HG02798 (cell line): ENCODE measurements around the gene CARNS1.
A peak's percentile ranks its signal among the peaks of the same experiment; 100 is the strongest.
"Not testable (repeated sequence)": the region's sequence is repeated elsewhere in the genome, so short reads cannot be mapped to it uniquely, and the experiment has no call there.

Source experiments
- ATAC-seq: cut with Tn5 transposase; IDR thresholded peaks from one replicate; pipeline ENCODE4 v1.9.1; 2021; ENCODE audit warnings: mild to moderate bottlenecking; ENCODE audit not compliant: unreplicated experiment, poor library complexity

Gene CARNS1

DNA sequence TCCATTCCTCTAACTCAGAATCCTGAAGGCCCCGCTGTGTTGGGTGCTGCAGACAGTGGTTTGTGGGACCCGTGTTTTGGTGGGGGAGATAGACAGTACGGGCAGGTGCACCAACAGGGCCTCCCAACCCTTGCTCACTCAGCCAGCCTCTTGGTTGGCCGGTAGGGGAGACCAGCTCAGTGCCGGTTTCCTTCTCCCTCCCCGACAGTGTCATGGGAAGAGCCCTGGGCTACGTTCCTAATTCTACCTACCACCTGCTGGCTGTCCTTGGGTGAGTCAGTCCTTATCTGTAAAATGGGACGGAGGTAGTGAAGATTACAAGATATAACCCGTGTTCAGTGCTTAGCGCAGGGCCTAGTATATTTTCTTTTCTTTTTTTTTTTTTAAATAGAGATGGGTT, 47.7 kb downstream of the CARNS1 start:
- ATAC-seq: no peak

DNA sequence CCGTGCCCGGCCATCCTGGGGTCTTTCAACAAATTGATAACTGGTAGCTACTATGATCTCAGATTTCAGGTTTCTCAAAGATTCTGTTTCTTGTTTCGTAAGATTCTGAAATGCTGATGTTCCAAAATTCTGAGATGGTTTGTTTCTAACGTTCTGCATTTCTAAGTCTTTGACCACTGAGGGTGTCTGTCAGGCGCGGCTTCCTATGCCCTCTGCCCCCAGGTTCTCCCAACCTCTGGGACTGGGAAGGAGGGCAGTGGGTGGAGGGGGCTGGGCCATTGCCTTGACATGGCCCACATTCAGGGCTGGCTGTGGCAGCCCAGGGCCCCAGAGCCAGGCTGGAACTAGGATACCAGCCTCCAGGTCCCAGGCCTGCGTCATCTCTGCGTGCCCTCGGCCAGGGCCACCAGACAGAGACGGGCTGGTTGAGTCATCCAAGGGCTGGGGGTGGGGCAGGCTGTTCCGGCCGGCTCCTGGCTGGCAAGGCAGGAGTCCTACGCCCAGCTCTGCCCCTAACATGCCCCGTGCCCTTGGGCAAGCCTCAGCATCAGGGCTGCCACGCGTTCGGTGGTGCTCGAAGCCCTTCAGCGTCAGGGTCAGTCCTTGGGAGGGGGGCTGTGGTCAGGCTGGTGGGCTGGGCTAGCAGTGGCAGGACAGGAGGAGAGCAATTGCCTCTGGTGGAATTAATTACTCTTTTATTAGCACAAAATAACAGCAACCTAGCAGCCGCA, 48.4 kb downstream of the CARNS1 start:
- ATAC-seq: no peak

DNA sequence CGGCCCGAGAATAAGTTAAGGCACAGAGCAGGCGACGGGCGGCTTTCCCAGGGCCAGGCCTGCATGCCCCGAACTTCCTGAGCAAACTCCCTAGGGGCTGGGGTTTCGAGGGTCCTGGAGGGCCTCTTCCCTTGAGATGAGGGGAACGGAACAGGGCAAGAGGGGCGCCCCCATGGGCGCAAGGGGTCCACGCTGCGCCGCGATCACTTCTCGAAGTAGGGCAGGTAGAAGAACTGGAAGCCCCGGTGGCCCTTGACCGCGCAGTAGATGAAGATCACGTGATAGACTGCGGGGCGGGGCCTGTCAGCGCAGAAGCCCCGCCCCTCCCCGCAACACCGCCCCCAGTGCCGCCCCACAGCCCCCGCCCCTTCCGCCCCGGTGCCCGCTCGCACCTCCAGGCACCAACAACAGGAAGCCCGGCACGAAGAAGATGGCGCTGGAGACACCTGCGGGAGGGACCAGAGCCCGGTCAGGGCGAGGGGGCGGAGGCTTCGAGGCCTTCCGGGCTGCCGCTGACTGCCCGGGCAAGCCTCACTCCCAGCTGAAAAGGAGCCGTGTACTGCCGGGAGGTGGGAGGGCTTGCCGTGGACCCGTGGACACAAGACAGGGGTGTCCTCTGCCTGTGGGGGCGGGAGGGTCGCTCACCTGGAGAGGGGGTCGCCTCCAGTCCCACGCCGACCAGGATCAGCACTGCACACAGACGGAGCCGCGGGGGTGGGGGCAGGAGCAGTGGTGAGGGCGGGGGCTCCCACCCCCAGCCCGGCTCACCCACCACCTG, 49.1 kb downstream of the CARNS1 start:
- peak; percentile 62 for ATAC-seq

DNA sequence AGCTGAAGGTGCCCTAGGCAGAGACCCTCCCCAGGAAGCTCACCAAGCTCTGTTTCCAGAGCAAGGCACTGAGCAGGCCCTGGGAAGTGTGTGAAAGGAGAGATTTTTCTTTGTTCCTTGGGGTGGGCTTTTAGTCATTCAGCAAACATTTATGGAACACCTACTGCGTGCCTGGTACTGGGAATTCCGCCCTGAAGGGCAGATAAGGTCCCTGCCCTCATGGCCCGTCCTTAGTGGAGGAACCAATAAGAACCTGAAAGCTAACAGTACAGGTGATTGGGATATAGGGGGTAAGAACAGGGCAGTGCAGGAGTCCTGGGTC, 49.7 kb downstream of the CARNS1 start:
- ATAC-seq: no peak

DNA sequence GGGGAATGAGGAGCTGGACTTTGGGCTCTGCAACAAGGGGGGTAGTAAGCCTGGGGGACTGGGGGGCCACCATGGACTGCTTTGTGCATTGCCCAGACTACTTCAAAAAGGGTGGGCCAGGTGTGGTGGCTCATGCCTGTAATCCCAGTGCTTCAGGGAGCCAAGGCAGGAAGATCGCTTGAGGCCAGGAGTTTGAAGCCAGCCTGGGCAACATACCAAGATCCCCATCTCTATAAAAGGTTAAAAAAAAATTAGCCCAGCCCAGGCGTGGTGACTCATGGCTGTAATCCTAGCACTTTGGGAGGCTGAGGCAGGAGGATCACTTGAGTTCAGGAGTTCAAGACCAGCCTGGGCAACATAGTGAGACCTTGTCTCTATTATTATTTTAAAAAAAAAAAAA, 50.1 kb downstream of the CARNS1 start:
- ATAC-seq: not testable (repeated sequence)

DNA sequence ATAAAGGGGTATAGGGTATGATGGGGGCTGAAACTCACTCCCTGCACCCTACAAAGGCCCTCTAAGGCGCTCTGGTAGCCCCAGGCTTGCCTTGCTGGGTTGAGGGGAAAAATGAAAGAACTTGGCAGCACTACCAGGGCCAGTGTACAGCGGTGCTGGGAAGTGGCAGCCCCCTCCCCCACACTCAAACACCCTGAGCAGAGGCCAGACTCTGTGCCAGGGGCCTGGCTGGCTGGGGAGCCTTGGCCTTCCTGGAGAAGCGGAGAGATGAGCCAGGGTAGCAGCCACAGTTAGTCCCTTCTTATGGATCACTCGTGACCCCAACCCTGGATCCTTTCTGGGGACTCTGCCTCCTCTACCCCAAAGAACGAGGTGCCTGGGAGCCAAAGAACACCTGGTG, 50.9 kb downstream of the CARNS1 start:
- ATAC-seq: no peak

DNA sequence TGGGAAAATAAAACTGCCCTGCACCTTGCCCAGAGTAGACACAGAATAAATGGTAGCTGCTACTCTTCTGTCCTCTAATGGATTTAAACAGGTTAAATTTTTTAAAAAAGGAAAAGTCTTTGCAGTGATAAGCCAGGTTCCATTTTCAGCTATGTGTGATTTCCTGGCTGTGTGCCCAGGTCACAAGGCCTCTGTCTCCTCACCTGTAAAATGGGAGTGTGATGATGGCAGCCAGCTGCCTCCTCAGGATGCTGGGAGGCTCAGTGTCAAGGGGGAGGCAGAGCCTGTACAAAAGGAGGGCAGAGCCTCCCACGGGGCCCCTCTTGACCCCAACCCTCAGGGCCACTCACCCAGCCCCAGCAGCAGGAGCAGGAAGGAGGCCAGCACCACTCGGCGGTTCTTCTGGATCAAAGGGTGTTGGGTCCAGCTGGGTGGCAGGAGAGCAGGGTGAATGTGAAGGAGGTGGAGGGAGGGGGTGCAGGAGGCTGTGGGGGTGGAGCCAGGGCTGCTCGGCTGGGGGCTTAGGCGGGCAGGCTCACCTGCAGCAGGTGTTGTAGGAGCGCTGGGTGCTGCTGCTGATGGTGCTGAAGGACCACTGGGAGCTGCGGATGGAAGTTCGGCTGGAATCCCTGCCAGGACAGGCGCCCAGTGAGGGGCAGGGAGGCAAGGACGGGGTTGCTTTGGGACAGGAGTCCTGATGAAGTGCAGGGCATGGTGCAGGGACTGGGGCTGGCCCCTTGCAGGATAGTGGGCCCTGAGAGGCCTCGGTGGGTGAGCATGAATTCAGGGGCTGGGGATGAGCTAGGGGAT, 51.7 kb downstream of the CARNS1 start:
- no peak for ATAC-seq

DNA sequence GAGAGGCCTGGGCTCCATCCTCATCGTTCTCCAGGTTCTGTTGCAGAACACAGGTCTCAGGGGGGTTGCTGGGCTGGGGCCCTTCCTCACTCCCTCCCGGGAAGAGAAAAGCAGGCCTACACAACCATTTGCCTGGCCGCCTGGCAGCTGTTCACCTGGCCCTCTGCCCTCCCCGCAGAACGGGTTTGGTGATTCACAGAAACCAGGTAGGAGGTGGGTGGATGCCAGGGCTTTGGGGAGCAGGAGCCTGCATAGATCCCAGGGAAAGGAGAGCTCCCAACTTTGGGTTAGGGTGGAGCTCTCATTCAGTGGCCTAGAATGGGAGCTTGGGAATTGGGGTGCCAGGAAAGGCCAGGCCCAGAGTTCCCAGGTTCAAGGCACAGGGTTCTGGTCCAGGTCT, 52.6 kb downstream of the CARNS1 start:
- no peak for ATAC-seq

DNA sequence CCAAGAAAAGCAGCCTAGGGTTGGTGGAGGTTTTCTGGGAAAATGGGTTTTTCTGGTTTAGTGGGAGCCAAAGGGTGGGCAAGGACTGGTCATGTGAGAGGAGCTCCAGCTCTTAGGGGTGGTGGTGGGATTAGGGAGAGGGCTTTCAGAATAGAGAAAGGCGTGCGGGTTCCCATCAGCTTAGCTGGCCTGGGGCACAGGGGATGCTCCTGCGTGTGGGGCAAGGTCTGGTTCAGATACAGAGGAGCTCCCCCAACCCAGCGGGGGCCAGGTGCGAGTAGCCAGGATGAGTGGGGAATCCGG, 52.9 kb downstream of the CARNS1 start:
- no peak for ATAC-seq

DNA sequence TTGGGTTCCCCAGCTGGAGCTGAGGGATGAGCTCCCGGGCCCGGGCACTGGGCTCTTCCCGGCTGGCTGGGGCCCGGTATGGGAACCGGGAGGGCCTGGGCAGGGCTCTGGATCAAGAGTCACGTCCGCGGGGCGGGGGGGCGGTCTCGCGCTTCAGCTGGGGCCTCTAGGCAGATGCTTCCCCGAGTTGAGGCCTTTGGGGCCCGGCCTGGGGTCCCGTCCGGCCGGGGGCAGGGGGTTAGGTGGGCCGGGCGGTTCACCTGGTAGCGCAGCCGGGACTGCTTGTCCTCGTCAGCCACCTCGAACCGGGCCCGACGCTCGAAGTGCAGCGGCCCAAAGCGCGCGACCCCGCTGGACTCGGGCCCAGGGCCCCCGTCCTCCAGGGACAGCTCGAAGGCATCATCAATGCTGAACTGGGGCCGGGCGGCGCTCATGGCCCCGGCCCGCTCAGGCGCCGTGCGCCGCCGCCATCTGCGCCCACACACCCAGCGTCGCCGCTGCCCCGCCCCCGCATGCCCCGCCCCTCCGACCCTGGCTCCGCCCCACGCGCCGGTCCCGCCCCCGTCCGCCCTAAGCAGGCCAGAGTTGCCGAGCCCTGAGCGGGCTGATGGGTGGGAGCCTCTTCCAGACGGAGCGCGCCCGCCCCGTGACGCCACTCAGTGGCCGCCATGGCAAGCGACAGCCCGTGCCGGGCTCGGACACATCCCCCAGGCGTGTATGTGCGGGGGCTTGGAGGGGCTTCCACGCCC, 53.5 kb downstream of the CARNS1 start, which contains the start of gene TMEM134:
Gene TMEM134, minus strand, starts transcription at position 493 of the 749 bp plus-strand sequence. Its CDS starts 59 bp downstream, at position 434.
- ATAC-seq: peak; percentile 79

DNA sequence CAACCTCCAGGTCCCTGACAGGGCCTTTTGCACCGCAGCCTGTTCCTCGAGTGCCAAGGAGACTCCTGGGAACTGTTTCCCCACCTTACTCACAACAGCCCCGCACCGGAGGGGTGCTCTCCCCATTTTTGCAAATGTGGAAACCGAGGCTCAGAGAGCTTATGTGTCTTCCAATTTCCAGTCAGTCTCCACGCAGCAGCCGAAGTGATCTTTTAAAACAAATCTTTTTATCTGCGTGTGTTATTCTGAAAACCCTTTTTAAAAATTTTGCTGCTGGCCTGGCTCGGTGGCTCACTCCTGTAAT, 54.0 kb downstream of the CARNS1 start:
- ATAC-seq: no peak

DNA sequence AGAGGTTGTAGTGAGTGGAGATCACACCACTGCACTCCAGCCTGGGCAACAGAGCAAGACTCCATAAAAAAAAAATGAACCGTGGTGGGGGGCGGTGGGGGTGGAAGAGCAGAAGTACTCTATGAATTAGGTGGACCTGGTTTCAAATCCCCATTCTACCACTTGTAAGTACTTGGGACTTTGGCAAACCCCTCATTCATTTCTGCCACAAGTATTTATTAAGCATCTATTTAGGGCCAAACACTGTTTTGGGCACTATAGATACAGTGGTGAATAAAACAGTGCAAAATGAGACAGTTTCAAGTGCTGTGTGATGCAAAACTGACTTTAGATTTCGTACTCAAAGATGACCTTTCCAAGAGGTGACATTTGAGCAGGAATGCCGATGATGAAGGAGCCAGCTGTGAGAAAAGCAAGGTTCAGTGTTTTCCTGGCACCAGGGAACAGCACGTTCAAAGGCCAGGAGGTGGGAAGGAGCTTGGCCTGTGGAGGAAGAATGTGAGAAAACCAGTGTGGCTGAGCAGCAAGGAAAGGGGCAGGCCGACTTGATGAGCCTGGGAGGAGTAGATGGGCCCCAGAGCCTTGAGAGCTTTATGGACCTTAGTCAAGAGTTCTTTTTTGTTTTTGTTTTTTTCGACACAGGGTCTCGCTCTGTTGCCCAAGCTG, 55.0 kb downstream of the CARNS1 start:
- ATAC-seq: no peak

DNA sequence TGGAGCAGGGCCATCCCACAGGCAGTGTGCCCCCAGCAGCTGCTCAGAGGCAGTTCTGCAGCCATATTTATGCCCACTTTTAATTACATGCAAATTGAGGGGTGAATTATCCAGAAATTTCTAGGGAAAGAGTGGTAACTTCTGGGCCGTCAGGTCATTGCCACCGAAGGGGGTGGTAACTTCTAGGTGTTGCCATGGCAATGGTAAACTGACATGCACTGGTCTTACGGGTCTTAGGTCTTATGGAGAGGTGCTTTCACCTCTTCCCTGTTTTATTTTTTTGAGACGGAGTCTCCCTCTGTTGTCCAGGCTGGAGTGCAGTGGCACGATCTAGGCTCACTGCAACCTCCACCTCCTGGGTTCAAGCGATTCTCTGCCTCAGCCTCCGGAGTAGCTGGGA, 57.4 kb downstream of the CARNS1 start:
- no peak for ATAC-seq
